GM10248 (cell line): ENCODE results near the gene ATF5.
A peak's percentile ranks its signal among the peaks of the same experiment; 100 is the strongest.

Experiments
- CTCF ChIA-PET: fragments of 300-600 bp; sonication (Branson Sonifier 250); formaldehyde crosslinking; extraction: SDS; loops from one replicate; lab custom pipeline; 2021; ENCODE audit warnings: antibody characterized with exemption; lab: Yijun Ruan, JAX
- POLR2A ChIA-PET: fragments of 350-650 bp; sonication (Branson Sonifier 250); formaldehyde crosslinking; extraction: SDS; loops from one replicate; lab custom pipeline; 2020; ENCODE audit warnings: antibody characterized with exemption; lab: Yijun Ruan, JAX
- DNase-seq: peaks from one replicate; pipeline ENCODE4 v3.0.0; 2012; ENCODE audit errors: extremely low spot score
- CTCF ChIP-seq: IDR thresholded peaks from 2 replicates; pipeline ENCODE4 v1.5.1; 2012; ENCODE audit warnings: mild to moderate bottlenecking, low read depth; ENCODE audit errors: extremely low read depth, missing control alignments, control extremely low read depth

The ATF5 gene

DNA sequence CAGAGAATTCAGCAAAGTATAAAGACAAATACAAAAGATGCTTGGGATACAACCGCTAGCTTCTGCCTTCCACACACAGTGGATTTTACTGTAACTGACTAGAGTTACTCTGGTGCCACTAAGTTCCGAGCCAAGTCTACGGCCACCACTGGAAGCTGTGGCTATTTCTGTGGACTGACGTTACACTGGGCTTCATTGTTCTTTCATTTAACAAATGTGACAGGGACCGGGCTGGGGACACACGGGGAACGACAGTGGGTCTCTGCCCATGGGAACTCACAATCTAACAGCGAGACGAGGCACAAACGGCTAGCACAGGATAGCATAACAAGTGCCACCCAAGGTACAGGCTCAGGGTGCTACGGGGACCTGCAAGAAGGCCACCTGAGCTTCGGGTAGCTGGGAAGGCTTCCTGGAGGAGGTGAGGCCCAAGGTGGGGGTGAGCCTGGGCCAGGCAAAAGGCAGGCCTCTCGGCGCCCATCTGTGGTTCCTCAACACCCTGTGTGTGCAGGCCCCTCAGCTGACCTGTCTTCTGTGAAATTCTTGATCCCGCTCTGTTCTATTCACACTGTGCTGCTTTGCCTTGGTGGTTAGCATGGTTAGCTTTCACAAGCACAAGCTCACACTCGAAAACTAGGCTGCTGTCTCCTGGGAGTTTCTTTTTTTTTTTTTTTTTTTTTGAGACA lies 22.0 kb upstream of the ATF5 start:
- TF ChIP-seq CTCF, result no peak
- ChIA-PET POLR2A (interaction anchor here (0.9 to 1.0 kb wide), 2 partner anchors 11 to 23 kb away, joined by 3 to 11 read pairs; no protein-coding TSS in a partner anchor), CTCF (interaction anchor here (0.7 to 1.7 kb wide), 5 partner anchors 9 to 21 kb away, joined by 3 to 7 read pairs (median 3); no protein-coding TSS in a partner anchor)
- DNase-seq, result no peak

DNA sequence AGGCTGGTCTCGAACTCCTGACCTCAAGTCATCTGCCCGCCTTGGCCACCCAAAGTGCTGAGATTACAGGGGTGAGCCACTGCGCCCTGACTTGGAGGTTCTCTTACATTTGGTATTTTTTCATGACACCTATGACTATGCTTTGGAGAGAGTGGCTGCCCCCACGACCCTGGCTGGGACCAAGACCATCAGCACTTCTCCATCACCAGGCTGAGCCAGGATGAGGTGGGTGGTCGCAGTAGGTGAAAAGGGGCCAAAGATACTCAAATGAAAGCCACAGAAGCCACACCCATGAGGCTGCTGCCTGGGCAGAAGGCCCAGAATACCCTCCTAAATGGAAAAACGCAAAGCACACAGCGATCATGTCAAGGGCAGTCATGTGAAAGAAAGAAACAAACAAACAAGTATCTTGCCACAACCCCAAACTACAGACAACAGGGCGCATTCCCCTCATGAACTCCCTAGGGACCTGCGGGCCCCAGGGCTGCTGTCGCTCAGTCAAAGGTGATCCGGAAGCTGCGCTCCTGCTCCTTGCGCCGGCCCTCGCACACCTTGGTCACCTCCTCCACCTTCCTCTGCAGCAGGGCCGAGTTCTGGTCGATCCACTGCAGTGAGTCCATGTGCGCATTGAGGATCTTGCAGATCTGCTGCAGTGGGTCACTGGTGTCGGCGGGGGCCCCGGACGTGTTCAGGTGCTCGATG lies 21.1 kb upstream of the ATF5 start:
- no peak for TF ChIP-seq CTCF
- ChIA-PET CTCF (interaction anchor here (0.7 to 1.7 kb wide), 5 partner anchors 8 to 20 kb away, joined by 3 to 7 read pairs (median 3); partner anchors contain the start of gene IL4I1), POLR2A (interaction anchor here (1.0 kb wide), 1 partner anchor 10 kb away, joined by 11 read pairs; no protein-coding TSS in a partner anchor)
- no peak for DNase-seq

DNA sequence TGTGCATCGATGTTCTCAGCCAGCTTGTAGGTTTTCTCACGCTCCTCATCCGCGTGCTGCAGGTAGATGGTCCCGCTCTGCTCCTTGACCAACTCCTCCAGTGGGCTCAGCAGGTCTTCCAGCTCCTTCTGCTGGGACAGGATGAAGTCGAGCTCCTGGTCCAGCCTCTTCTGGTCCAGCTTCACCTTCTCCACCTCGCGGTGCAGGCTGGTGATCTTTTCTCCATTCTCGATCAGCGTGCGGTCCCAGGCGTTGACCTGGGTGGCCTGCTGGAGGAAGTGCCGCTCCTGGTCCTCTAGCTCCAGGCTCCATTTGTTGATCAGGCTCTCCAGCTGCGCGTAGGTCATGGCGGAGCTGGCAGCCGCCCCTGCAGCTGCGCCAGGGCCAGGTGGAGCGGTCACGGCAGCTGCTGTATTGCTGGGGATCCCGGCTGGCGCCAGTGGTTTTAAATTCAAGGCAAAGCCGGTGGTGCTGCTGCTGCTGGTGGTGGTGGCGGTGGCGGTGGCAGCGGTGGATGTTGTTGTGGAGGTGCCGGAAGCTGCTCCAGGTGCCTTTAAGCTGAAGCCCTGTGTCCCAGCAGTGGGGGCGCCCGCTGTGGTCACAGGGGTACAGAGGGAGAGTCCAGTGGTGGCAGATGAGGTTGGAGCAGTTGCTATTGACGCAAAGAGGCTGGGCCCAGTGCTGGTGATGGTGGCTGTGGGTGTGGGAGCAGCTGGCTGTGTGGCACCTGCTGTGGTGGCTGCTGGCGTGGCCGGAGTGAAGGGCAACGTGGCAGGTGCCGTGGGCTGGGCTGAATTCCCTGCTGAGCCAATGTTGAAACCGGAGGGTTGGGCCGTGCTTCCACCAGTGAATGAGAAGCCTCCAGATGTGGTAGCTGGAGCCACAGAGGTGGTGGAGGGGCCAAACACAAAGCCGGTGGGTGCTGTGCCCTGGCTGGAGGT lies 20.3 kb upstream of the ATF5 start:
- no peak for DNase-seq
- CTCF ChIA-PET, result interaction anchor here (1.5 to 3.3 kb wide), 2 partner anchors 12 to 29 kb away, joined by 3 to 10 read pairs; partner anchors contain the start of gene IL4I1
- POLR2A ChIA-PET, result interaction anchor here (1.1 kb wide), 1 partner anchor 14 kb away, joined by 4 read pairs; no protein-coding TSS in a partner anchor
- TF ChIP-seq CTCF, result no peak

GRCh38 chr19:49910179-49910578 lies 18.8 kb upstream of the ATF5 start:
- TF ChIP-seq CTCF, result no peak
- no peak for DNase-seq
- CTCF ChIA-PET, result interaction anchor here (1.9 to 3.8 kb wide), 3 partner anchors 9 to 28 kb away, joined by 5 to 28 read pairs (median 10); no protein-coding TSS in a partner anchor
- POLR2A ChIA-PET, result interaction anchor here (1.1 kb wide), 1 partner anchor 15 kb away, joined by 4 read pairs; no protein-coding TSS in a partner anchor

- ChIA-PET POLR2A (interaction anchor here (0.6 to 3.8 kb wide), 6 partner anchors 17 to 956 kb away, joined by 3 to 36 read pairs (median 4); partner anchors contain the start of genes ATF5 and NUP62), CTCF (interaction anchor here (0.9 to 5.1 kb wide), 7 partner anchors 11 to 43 kb away, joined by 3 to 28 read pairs (median 10); partner anchors contain the start of genes ATF5 and NUP62)
- no peak for TF ChIP-seq CTCF
- peak; percentile 79 for DNase-seq
Observed at GRCh38 chr19:49911381-49912145, 17.4 kb upstream of the ATF5 start.
